Activated CD4-positive, alpha-beta T cell treated with anti-CD3 and anti-CD28 coated beads, Interleukin-2, amount 50 U/mL, for 1 hour (primary cell): ENCODE measurements around the gene KRTAP12-2.

ENCODE experiments used
- DNase-seq: peaks from one replicate; pipeline ENCODE4 v3.0.0-alpha.2; 2020

Gene KRTAP12-2

GRCh38 chr21:44666401-44667320 is at the start of gene KRTAP12-2:
Gene KRTAP12-2, minus strand, starts transcription at chr21:44666927. Its CDS starts 41 bp downstream, at chr21:44666886.
- no peak for DNase-seq

GRCh38 chr21:44714905-44715304 is 48.2 kb upstream of the KRTAP12-2 start:
- no peak for DNase-seq

GRCh38 chr21:44713846-44714245 is 47.1 kb upstream of the KRTAP12-2 start:
- DNase-seq, result no peak

GRCh38 chr21:44713130-44713529 is 46.4 kb upstream of the KRTAP12-2 start:
- DNase-seq, result no peak

GRCh38 chr21:44712203-44713028 is 45.7 kb upstream of the KRTAP12-2 start:
- DNase-seq, result no peak

GRCh38 chr21:44711327-44712202 is 44.8 kb upstream of the KRTAP12-2 start, which contains the start of gene TSPEAR:
Gene TSPEAR, minus strand, starts transcription at chr21:44711572. Its CDS starts 58 bp downstream, at chr21:44711514.
- DNase-seq, result no peak

- no peak for DNase-seq
Measured at GRCh38 chr21:44710756-44711326, 44.1 kb upstream of the KRTAP12-2 start.

- no peak for DNase-seq
Measured at GRCh38 chr21:44710294-44710665, 43.6 kb upstream of the KRTAP12-2 start.

GRCh38 chr21:44709426-44710293 is 42.9 kb upstream of the KRTAP12-2 start:
- no peak for DNase-seq

- DNase-seq, result no peak
Measured at GRCh38 chr21:44708866-44709425, 42.2 kb upstream of the KRTAP12-2 start.

- DNase-seq, result no peak
Measured at GRCh38 chr21:44708213-44708865, 41.6 kb upstream of the KRTAP12-2 start.

GRCh38 chr21:44706706-44707581 is 40.2 kb upstream of the KRTAP12-2 start:
- no peak for DNase-seq

GRCh38 chr21:44706026-44706705 is 39.4 kb upstream of the KRTAP12-2 start:
- DNase-seq, result no peak

- no peak for DNase-seq
Measured at GRCh38 chr21:44704636-44705001, 37.9 kb upstream of the KRTAP12-2 start.

GRCh38 chr21:44703731-44704635 is 37.3 kb upstream of the KRTAP12-2 start:
- DNase-seq, result no peak

GRCh38 chr21:44702973-44703730 is 36.4 kb upstream of the KRTAP12-2 start:
- no peak for DNase-seq
